Mucosa of descending colon (tissue), 3 donors: Measurements from ENCODE around the gene STOML2. TPM values are rescaled to one million over a fixed set of nuclear protein-coding genes. Genes with fewer than 3 reads are reported as not detected.

ENCODE experiments used
- ATAC-seq: fragments of 200-7000 bp; cut with Tn5 transposase; one replicate; pipeline ENCODE4 v1.9.1; 2020; ENCODE audit warnings: mild to moderate bottlenecking, moderate library complexity
- DNase-seq, 3 donors: peaks; one replicate each; pipeline ENCODE4 v3.0.0-alpha.2; 2020
- H3K36me3 ChIP-seq: fragments of 200-600 bp; one replicate; pipeline ENCODE4 v1.8.0; 2021; ENCODE audit warnings: low read depth, mild to moderate bottlenecking
- H3K4me1 ChIP-seq: fragments of 200-600 bp; one replicate; pipeline ENCODE4 v1.8.0; 2021; ENCODE audit warnings: low read depth, mild to moderate bottlenecking
- H3K4me3 ChIP-seq: fragments of 200-600 bp; one replicate; pipeline ENCODE4 v1.8.0; 2021; ENCODE audit warnings: mild to moderate bottlenecking
- H3K9me3 ChIP-seq: fragments of 200-600 bp; one replicate; pipeline ENCODE4 v1.8.0; 2021; ENCODE audit warnings: mild to moderate bottlenecking
- intact Hi-C, 2 donors: fragments of 100-400 bp; cut with DNase I in 1 of 2; cut with micrococcal nuclease in 1 of 2; formaldehyde crosslinking; loops; one replicate each; pipeline versions ENCODE4 v1.11.0 to v1.11.1; 2022; cut with DNase I, micrococcal nuclease
- total RNA-seq, 3 donors: library from RNA; stranded (reverse); fragmentation: NEBNext Ultra II Directional in 2 of 3; extraction: Animal tissue kit (Norgen Biotek cat#: 25700) in 2 of 3; gene quantifications; one replicate each; pipeline versions ENCODE4 v1.2.1 to v1.2.4, GENCODE V29; 2021 to 2023
- TF ChIP-seq, protein P1 (sequence below): fragments of 200-600 bp; IDR thresholded peaks from one replicate; pipeline ENCODE4 v1.8.0; 2022; ENCODE audit warnings: antibody characterized with exemption, mild to moderate bottlenecking
- donor health status: DM: no; HTN: no; CAD: no; lungs with moderate emphysema.
- donor health status: DM: no; HTN: no; CAD: no.
- donor health status: DM: no; HTN: yes; CAD: no.

STOML2 gene
- total RNA-seq, 3 donors from 2014 or later: 96.3 to 109 (median 100) TPM

DNA sequence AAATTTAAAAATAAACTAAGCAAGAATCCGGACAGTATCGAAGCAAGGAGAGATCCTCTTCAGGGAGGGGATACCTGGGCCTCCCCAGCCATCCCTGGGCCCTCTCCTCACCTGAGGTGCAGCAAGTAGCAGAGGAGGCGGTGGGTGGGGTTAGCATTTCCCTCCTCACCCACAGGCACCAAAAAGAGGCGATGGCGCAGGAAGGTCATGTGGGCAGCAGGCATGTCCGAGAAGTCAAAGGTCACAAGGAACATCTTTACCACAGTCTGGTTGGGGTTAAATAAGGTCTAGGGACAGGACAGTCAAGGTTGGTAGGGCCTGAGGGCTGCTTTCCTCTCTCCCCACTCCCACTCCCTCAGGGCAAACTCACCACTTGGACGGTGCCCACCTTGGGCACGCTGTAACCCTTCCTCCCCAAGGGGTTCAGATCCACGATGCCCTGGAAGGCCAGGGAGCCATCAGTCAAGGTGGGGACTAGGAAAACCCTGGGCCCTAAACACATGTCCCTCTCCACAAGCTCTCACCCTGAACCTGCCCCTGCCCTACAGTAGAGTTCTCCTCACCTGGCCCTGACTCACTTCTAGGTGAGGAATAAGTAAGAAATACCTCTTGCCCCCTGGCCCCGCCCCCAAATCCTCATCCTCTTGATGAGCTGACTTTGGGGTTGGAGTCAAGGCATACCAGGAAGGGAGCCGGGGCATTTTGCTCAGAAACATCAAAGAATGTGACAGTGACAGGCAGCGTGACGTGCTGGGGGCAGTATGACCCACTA, 2.8 kb upstream of the STOML2 start:
- no peak for ATAC-seq
- DNase-seq: no peak
- no peaks in the 10 kb centered on the region for H3K36me3 ChIP-seq
- H3K4me1 ChIP-seq: peaks cover 15% of the 10 kb centered on the region
- no peak overlapping the region for H3K4me3 ChIP-seq
- intact Hi-C loops: no loop called here
- no peaks in the 10 kb centered on the region for H3K9me3 ChIP-seq
- TF ChIP-seq, protein P1, sequence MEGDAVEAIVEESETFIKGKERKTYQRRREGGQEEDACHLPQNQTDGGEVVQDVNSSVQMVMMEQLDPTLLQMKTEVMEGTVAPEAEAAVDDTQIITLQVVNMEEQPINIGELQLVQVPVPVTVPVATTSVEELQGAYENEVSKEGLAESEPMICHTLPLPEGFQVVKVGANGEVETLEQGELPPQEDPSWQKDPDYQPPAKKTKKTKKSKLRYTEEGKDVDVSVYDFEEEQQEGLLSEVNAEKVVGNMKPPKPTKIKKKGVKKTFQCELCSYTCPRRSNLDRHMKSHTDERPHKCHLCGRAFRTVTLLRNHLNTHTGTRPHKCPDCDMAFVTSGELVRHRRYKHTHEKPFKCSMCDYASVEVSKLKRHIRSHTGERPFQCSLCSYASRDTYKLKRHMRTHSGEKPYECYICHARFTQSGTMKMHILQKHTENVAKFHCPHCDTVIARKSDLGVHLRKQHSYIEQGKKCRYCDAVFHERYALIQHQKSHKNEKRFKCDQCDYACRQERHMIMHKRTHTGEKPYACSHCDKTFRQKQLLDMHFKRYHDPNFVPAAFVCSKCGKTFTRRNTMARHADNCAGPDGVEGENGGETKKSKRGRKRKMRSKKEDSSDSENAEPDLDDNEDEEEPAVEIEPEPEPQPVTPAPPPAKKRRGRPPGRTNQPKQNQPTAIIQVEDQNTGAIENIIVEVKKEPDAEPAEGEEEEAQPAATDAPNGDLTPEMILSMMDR: no peak

DNA sequence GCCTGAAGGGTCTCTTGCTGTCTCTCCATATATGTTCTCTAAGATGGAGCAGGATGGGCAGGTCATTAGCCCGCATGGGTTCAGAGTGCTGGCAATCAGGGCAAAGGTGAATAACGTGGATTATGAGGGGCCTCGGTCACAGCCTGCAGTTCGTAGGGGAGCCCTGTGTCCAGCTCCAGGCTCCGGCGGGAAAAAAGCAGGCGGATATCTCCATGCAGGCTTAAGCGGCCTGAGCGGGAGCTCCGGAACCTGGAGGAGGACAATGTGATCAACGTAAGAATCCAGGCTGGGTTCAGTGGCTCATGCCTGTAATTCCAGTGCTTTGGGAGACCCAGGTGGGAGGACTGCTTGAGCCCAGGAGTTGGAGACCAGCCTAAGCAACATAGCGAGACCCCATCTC, 2.2 kb upstream of the STOML2 start:
- Histone ChIP-seq H3K36me3 (no peaks in the 10 kb centered on the region), H3K9me3 (no peaks in the 10 kb centered on the region), H3K4me3 (no peak overlapping the region), H3K4me1 (peaks cover 12% of the 10 kb centered on the region)
- intact Hi-C loops: no loop called here
- ATAC-seq: no peak
- TF ChIP-seq, protein P1: no peak
- no peak for DNase-seq

DNA sequence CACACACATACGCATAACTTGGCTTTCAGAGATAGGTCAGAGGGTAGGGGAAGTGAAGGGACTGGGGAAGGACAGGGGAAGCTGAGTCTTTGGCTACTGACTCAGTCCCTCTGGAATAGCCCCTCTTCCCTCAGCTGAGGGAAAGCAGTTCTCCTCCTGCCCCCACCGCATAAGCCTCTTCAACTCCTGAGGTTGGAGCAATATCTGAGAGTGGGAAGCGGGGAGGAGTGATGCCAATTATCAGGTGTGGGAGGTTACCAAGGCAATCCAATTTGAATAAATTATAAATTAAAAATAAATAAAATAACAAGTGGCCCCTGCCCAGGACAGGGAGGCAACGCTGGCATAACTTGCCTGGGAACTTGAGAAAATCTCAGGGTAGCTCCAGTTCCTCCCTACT, 1.7 kb upstream of the STOML2 start:
- ATAC-seq: no peak
- H3K36me3 ChIP-seq: no peaks in the 10 kb centered on the region
- intact Hi-C loops: no loop called here

DNA sequence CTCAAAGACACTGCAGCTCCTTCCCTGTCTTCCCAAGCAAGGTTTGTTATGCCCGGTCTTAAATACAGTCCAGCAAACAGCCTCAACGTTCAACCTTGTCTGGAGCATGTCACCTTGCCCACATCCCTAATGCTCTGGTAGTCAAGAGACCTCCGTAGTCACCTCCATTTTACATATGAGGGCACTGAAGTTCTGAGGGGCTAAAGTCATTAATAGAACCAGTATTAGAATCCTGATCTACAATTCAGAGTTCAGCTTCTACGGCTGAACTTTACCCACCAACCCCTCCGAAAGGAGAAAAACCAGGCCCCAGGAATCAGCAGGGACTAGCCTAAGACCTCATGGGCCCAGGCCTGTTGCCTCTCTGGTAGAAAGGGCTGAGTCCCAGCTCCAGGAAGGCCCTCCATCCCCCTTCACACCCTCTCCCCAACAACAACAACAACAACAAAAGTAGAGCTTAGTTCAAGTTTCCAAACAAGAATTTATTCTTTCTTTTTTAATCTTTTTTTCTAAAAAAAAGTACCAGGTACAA, 795 bp upstream of the STOML2 start:
- Histone ChIP-seq H3K36me3 (no peaks in the 10 kb centered on the region), H3K4me3 (no peak overlapping the region), H3K9me3 (no peaks in the 10 kb centered on the region), H3K4me1 (peaks cover 10% of the 10 kb centered on the region)
- DNase-seq: peak in 1 of 3 donors; percentile 17
- TF ChIP-seq, protein P1: no peak
- ATAC-seq: no peak
- intact Hi-C loops: no loop called here

More for the DNA sequence above, 1.7 kb upstream of the STOML2 start:
- Histone ChIP-seq H3K4me3 (no peak overlapping the region), H3K4me1 (peaks cover 10% of the 10 kb centered on the region), H3K9me3 (no peaks in the 10 kb centered on the region)
- TF ChIP-seq, protein P1: no peak
- no peak for DNase-seq

DNA sequence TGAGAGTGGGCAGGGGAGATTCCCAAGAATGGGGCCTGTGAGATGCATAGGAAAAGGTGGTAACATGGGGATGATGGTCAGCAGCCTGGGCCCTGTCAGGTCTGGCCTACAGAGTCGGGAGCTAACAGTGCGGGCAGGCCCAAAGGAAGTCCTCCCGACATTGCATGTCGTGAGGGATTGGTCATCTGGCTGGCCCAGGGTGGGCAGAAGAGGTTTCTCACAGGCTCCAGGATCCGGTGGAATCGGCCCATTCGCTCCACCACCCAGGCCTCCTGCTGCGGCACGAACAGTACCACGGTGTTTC, 514 bp downstream of the STOML2 start:
- intact Hi-C loops: no loop called here
- no peaks in the 10 kb centered on the region for H3K36me3 ChIP-seq
- peak; percentile 47 for ATAC-seq
- H3K9me3 ChIP-seq: no peaks in the 10 kb centered on the region
- peak overlapping the region; percentile 50 for H3K4me3 ChIP-seq
- peaks cover 10% of the 10 kb centered on the region for H3K4me1 ChIP-seq
- TF ChIP-seq, protein P1: no peak
- peak in 1 of 3 donors; percentile 69 for DNase-seq
